Neuronal stem cell (in vitro differentiated cells): ENCODE results near the gene GALNT1.

Experiments used
- DNase-seq: peaks from one replicate; pipeline ENCODE4 v3.0.0-alpha.2; 2013; ENCODE audit warnings: low spot score
- H2AFZ ChIP-seq: one replicate; pipeline ENCODE4 v1.6.1; 2013; ENCODE audit warnings: mild to moderate bottlenecking, low read length, inconsistent platforms
- H2AK5ac ChIP-seq: 2 replicates; pipeline ENCODE4 v1.6.1; 2013; ENCODE audit warnings: low read depth, mild to moderate bottlenecking, inconsistent platforms, low read length, moderate library complexity, mixed read lengths
- H2BK120ac ChIP-seq: 2 replicates; pipeline ENCODE4 v1.6.1; 2013; ENCODE audit warnings: low read depth, mild to moderate bottlenecking, inconsistent platforms, low read length, moderate library complexity, mixed read lengths
- H2BK12ac ChIP-seq: one replicate; pipeline ENCODE4 v1.6.1; 2013; ENCODE audit warnings: low read length, inconsistent platforms
- H2BK15ac ChIP-seq: 2 replicates; pipeline ENCODE4 v1.6.1; 2013; ENCODE audit warnings: mild to moderate bottlenecking, low read length, inconsistent platforms, mixed read lengths
- H2BK5ac ChIP-seq: one replicate; pipeline ENCODE4 v1.6.1; 2013; ENCODE audit warnings: inconsistent platforms, mild to moderate bottlenecking, low read length, moderate library complexity
- H3K14ac ChIP-seq: one replicate; pipeline ENCODE4 v1.6.1; 2013; ENCODE audit warnings: low read length, inconsistent platforms
- H3K18ac ChIP-seq: 2 replicates; pipeline ENCODE4 v1.6.1; 2013; ENCODE audit warnings: low read length, inconsistent platforms
- H3K23ac ChIP-seq: 2 replicates; pipeline ENCODE4 v1.6.1; 2013; ENCODE audit warnings: low read depth, mild to moderate bottlenecking, mixed read lengths, low read length, inconsistent platforms; ENCODE audit not compliant: poor library complexity
- H3K27ac ChIP-seq: replicated peaks from 3 replicates; pipeline ENCODE4 v1.5.1; 2013; ENCODE audit warnings: low read length, inconsistent platforms
- H3K27me3 ChIP-seq, 3 experiments: 2 replicates each; pipeline ENCODE4 v1.6.1; 2013; ENCODE audit warnings: low read length in 3 of 3, mild to moderate bottlenecking in 2 of 3, inconsistent platforms in 1 of 3, low read depth in 1 of 3, mixed read lengths in 1 of 3, moderate library complexity in 1 of 3; ENCODE audit not compliant: control insufficient read depth in 3 of 3, insufficient read depth in 3 of 3
- H3K36me3 ChIP-seq, 2 donors: replicated peaks in 1 of 2; 2 replicates each; pipeline ENCODE4 v1.6.1; 2013; ENCODE audit warnings: low read length in 2 of 2; ENCODE audit not compliant: control insufficient read depth in 2 of 2, insufficient read depth in 2 of 2
- H3K4ac ChIP-seq: 2 replicates; pipeline ENCODE4 v1.6.1; 2013; ENCODE audit warnings: inconsistent platforms, mild to moderate bottlenecking, low read length, moderate library complexity
- H3K4me1 ChIP-seq, 2 donors: 1 replicate in 1 of 2; 2 replicates in 1 of 2; pipeline ENCODE4 v1.6.1; 2013; ENCODE audit warnings: low read length in 2 of 2, low read depth in 1 of 2; ENCODE audit not compliant: control insufficient read depth in 2 of 2, insufficient read depth in 1 of 2
- H3K4me2 ChIP-seq: one replicate; pipeline ENCODE4 v1.6.1; 2013; ENCODE audit warnings: mild to moderate bottlenecking, low read length, inconsistent platforms; ENCODE audit not compliant: insufficient read depth, poor library complexity, severe bottlenecking
- H3K4me3 ChIP-seq, 2 donors: 2 replicates each; pipeline ENCODE4 v1.5.1; 2013; ENCODE audit warnings: low read length in 2 of 2, mild to moderate bottlenecking in 2 of 2, inconsistent platforms in 1 of 2, moderate library complexity in 1 of 2
- H3K79me1 ChIP-seq: one replicate; pipeline ENCODE4 v1.6.1; 2013; ENCODE audit warnings: low read depth, mild to moderate bottlenecking, inconsistent platforms, low read length, moderate library complexity
- H3K9ac ChIP-seq: one replicate; pipeline ENCODE4 v1.6.1; 2013; ENCODE audit warnings: mild to moderate bottlenecking, low read depth, low read length, inconsistent platforms; ENCODE audit not compliant: poor library complexity
- H3K9me3 ChIP-seq, 2 donors: replicated peaks in 1 of 2; 2 replicates each; pipeline versions ENCODE3 to v1.6.1; 2013; ENCODE audit warnings: low read length in 2 of 2, mild to moderate bottlenecking in 2 of 2, inconsistent platforms in 1 of 2, low read depth in 1 of 2, mixed read lengths in 1 of 2, moderate library complexity in 1 of 2; ENCODE audit not compliant: control insufficient read depth in 2 of 2, insufficient read depth in 1 of 2
- H4K8ac ChIP-seq: one replicate; pipeline ENCODE4 v1.6.1; 2013; ENCODE audit warnings: low read depth, mild to moderate bottlenecking, inconsistent platforms, low read length, moderate library complexity
- H4K91ac ChIP-seq: one replicate; pipeline ENCODE4 v1.6.1; 2013; ENCODE audit warnings: low read length, low read depth, mild to moderate bottlenecking, inconsistent platforms; ENCODE audit not compliant: poor library complexity
- WGBS, 2 donors: extraction: QIAGEN DNeasy Blood & Tissue Kit; methylation state at CpG; one replicate each; pipeline ENCODE4 v1.1.7; 2013; ENCODE audit warnings: missing lambda C conversion rate in 2 of 2, mixed read lengths in 1 of 2; ENCODE audit not compliant: insufficient read length in 2 of 2, insufficient replicate concordance in 1 of 2; ENCODE audit errors: extremely low coverage in 2 of 2; 5-methylcytosine and 5-hydroxymethylcytosine counted together

The GALNT1 gene

GRCh38 chr18:35577045-35577848 lies 4.3 kb upstream of the GALNT1 start:
- Histone ChIP-seq H3K4me1 (peaks cover 0 to under 1% of the 10 kb centered on the region in 2 donors), H3K14ac (peak overlapping the region; percentile 23), H2BK12ac (no peak overlapping the region), H3K36me3 (no peaks in the 10 kb centered on the region), H3K27ac (no peak overlapping the region), H3K9ac (no peak overlapping the region), H4K91ac (no peak overlapping the region), H2AK5ac (no peak overlapping the region), H2AFZ (no peak overlapping the region), H3K4ac (no peak overlapping the region), H3K27me3 (peaks cover 0 to 7% (median 0%) of the 10 kb centered on the region in 3 experiments), H2BK120ac (no peak overlapping the region), H3K23ac (no peak overlapping the region), H2BK5ac (no peak overlapping the region), H2BK15ac (no peak overlapping the region), H3K9me3 (peaks cover 5 to 11% of the 10 kb centered on the region in 2 donors), H3K79me1 (no peaks in the 10 kb centered on the region), H4K8ac (no peak overlapping the region), H3K4me2 (no peak overlapping the region), H3K18ac (no peak overlapping the region), H3K4me3 (peak overlapping the region in 1 of 2 donors; percentile 55)
- WGBS, 2 donors, result no CpG with 5 or more reads among the region's 8 CpGs
- no peak for DNase-seq

- H2AFZ ChIP-seq, result no peak overlapping the region
- no peak overlapping the region for H2BK15ac ChIP-seq
- H3K23ac ChIP-seq, result no peak overlapping the region
- WGBS, 2 donors, result no CpG with 5 or more reads among the region's 1 CpG
- H3K18ac ChIP-seq, result no peak overlapping the region
- H3K4me2 ChIP-seq, result no peak overlapping the region
- peaks cover 2% of the 10 kb centered on the region for H3K79me1 ChIP-seq
- peaks cover 3 to 9% of the 10 kb centered on the region in 2 donors for H3K4me1 ChIP-seq
- no peak overlapping the region for H3K4me3 ChIP-seq
- peaks cover 5 to 11% of the 10 kb centered on the region in 2 donors for H3K9me3 ChIP-seq
- H3K14ac ChIP-seq, result no peak overlapping the region
- H3K9ac ChIP-seq, result no peak overlapping the region
- no peak for DNase-seq
- H4K8ac ChIP-seq, result no peak overlapping the region
- H2BK12ac ChIP-seq, result no peak overlapping the region
- H3K27ac ChIP-seq, result no peak overlapping the region
- no peaks in the 10 kb centered on the region for H3K36me3 ChIP-seq
- H2BK5ac ChIP-seq, result no peak overlapping the region
- no peak overlapping the region for H3K4ac ChIP-seq
- H4K91ac ChIP-seq, result no peak overlapping the region
- no peak overlapping the region for H2BK120ac ChIP-seq
- H3K27me3 ChIP-seq, result no peaks in the 10 kb centered on the region
- no peak overlapping the region for H2AK5ac ChIP-seq
Observed at GRCh38 chr18:35578481-35578880, 3.1 kb upstream of the GALNT1 start.

GRCh38 chr18:35578936-35579335 lies 2.6 kb upstream of the GALNT1 start:
- Histone ChIP-seq H2BK5ac (no peak overlapping the region), H3K79me1 (peaks cover 2% of the 10 kb centered on the region), H3K9me3 (peaks cover 5 to 12% of the 10 kb centered on the region in 2 donors), H2BK120ac (no peak overlapping the region), H3K23ac (no peak overlapping the region), H2AFZ (no peak overlapping the region), H2BK15ac (no peak overlapping the region), H4K91ac (no peak overlapping the region), H3K4me2 (no peak overlapping the region), H3K4ac (no peak overlapping the region), H2BK12ac (no peak overlapping the region), H3K18ac (no peak overlapping the region), H3K4me3 (no peak overlapping the region), H3K14ac (no peak overlapping the region), H3K27ac (no peak overlapping the region), H2AK5ac (no peak overlapping the region), H3K27me3 (no peaks in the 10 kb centered on the region), H3K4me1 (peaks cover 3 to 10% of the 10 kb centered on the region in 2 donors), H4K8ac (no peak overlapping the region), H3K36me3 (no peaks in the 10 kb centered on the region), H3K9ac (no peak overlapping the region)
- no CpG with 5 or more reads among the region's 4 CpGs for WGBS, 2 donors
- no peak for DNase-seq

- H2BK15ac ChIP-seq, result no peak overlapping the region
- peaks cover 7% of the 10 kb centered on the region for H3K79me1 ChIP-seq
- H3K4ac ChIP-seq, result no peak overlapping the region
- H3K14ac ChIP-seq, result no peak overlapping the region
- no peak overlapping the region for H2BK12ac ChIP-seq
- H4K91ac ChIP-seq, result no peak overlapping the region
- H3K9ac ChIP-seq, result peak overlapping the region; percentile 89
- no peaks in the 10 kb centered on the region for H3K36me3 ChIP-seq
- H3K27me3 ChIP-seq, result no peaks in the 10 kb centered on the region
- peak overlapping the region; percentile 92 for H3K23ac ChIP-seq
- H3K9me3 ChIP-seq, result peaks cover 9 to 28% of the 10 kb centered on the region in 2 donors
- peaks cover 3 to 10% of the 10 kb centered on the region in 2 donors for H3K4me1 ChIP-seq
- H4K8ac ChIP-seq, result no peak overlapping the region
- peak; percentile 75 for DNase-seq
- H2BK120ac ChIP-seq, result no peak overlapping the region
- peak overlapping the region; percentile 75 to 93 for H3K4me3 ChIP-seq
- peak overlapping the region; percentile 96 for H3K18ac ChIP-seq
- peak overlapping the region; percentile 70 for H3K4me2 ChIP-seq
- H3K27ac ChIP-seq, result peak overlapping the region; percentile 76
- peak overlapping the region; percentile 99 for H2AFZ ChIP-seq
- H2BK5ac ChIP-seq, result peak overlapping the region; percentile 88
- no peak overlapping the region for H2AK5ac ChIP-seq
- no CpG with 5 or more reads among the region's 96 CpGs for WGBS, 2 donors
Observed at GRCh38 chr18:35580701-35581539, 620 bp upstream of the GALNT1 start.
